Measurements from ENCODE around the gene LY6G6C.

DNA sequence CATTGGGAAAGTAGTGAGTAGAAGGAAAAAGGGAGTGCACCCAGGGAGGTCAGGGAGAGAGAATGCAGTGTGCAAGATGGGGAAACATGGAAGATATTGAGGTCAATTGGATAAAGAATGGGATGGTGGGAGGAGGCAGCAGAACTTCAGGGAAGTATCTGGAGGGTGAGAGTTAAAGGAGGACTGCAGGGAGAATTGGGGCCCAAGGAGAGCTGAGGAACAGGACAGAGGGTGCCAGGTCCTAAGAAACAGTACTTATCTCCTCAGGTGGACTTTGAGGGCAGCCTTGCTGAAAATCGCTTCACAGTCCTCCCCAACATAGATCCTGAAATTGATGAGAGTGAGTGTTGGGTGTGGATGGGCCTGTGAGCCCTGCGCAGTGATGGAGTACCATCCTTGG, 36.7 kb upstream of the LY6G6C start:
- TF ChIP-seq, protein P1, sequence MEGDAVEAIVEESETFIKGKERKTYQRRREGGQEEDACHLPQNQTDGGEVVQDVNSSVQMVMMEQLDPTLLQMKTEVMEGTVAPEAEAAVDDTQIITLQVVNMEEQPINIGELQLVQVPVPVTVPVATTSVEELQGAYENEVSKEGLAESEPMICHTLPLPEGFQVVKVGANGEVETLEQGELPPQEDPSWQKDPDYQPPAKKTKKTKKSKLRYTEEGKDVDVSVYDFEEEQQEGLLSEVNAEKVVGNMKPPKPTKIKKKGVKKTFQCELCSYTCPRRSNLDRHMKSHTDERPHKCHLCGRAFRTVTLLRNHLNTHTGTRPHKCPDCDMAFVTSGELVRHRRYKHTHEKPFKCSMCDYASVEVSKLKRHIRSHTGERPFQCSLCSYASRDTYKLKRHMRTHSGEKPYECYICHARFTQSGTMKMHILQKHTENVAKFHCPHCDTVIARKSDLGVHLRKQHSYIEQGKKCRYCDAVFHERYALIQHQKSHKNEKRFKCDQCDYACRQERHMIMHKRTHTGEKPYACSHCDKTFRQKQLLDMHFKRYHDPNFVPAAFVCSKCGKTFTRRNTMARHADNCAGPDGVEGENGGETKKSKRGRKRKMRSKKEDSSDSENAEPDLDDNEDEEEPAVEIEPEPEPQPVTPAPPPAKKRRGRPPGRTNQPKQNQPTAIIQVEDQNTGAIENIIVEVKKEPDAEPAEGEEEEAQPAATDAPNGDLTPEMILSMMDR (IDR thresholded peaks at IDR 0.05): no peak
- no peak for TF ChIP-seq POLR2A (IDR thresholded peaks at IDR 0.05)
- no peak for TF ChIP-seq EP300 (IDR thresholded peaks at IDR 0.05)
- TF ChIP-seq POLR2AphosphoS5 (IDR thresholded peaks at IDR 0.05): no peak
